ENCODE measurements around the gene PLEKHH3. TPM values are rescaled to one million over a fixed set of nuclear protein-coding genes. Genes with fewer than 3 reads are reported as not detected.

The PLEKHH3 gene
- total RNA-seq, 2 experiments from 2014 or later, result 0.62 to 0.77 TPM

DNA sequence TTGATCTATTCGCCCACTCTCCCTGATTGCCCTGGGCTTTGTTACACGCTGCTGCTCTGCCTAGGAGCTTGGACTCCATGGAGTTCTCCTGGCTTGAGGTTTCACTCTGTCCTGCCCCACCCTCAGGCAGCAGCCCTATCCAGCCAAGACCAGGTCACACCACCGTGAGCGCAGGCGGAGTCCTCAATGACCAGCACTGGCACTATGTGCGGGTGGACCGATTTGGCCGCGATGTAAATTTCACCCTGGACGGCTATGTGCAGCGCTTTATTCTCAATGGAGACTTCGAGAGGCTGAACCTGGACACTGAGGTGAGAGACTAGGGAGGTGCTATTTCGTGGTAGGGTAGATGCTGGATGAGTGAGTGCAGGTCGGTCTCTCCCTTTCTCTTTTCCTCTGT, 9.0 kb upstream of the PLEKHH3 start:
- no peak overlapping the region for H3K27ac Mint-ChIP-seq
- no peaks in the 10 kb centered on the region for H3K9me3 Mint-ChIP-seq
- CTCF ChIA-PET, result interaction anchor here (0.7 kb wide), 1 partner anchor 74 kb away, joined by 3 read pairs; no protein-coding TSS in a partner anchor
- H3K27me3 Mint-ChIP-seq (ENCODE audit: low read depth), result peaks cover 33% of the 10 kb centered on the region
- no peak for DNase-seq
- H3K36me3 Mint-ChIP-seq (ENCODE audit: low read depth), result no peaks in the 10 kb centered on the region
- H3K4me3 Mint-ChIP-seq, result no peak overlapping the region
- H3K4me1 Mint-ChIP-seq (ENCODE audit: low read depth), result peaks cover 25% of the 10 kb centered on the region
- intact Hi-C loops (cut with micrococcal nuclease), result no loop called here

DNA sequence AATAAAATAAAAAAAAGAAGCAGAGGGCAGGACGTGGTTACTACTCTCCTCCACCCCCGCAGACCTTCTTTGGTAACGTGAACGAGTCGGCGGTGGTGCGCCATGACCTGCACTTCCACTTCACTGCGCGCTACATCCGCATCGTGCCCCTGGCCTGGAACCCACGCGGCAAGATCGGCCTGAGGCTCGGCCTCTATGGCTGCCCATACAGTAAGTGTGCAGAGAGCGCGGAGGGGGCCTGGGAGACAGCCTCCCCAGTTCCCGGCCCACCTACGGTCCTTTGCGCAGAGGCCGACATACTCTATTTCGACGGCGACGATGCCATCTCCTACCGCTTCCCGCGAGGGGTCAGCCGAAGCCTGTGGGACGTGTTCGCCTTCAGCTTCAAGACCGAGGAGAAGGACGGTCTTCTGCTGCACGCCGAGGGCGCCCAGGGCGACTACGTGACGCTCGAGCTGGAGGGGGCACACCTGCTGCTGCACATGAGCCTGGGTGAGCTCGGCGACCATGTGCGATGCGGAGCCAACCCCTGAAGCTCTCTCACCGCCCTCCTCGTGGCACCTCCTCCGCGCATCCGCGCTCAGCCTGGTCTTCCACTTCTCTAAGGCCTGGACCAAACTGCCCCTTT, 8.2 kb upstream of the PLEKHH3 start:
- Mint-ChIP-seq H3K4me1 (ENCODE audit: low read depth) (peaks cover 26% of the 10 kb centered on the region), H3K4me3 (no peak overlapping the region), H3K27me3 (ENCODE audit: low read depth) (peaks cover 37% of the 10 kb centered on the region), H3K36me3 (ENCODE audit: low read depth) (no peaks in the 10 kb centered on the region), H3K9me3 (no peaks in the 10 kb centered on the region), H3K27ac (no peak overlapping the region)
- intact Hi-C loops (cut with micrococcal nuclease), result no loop called here
- CTCF ChIA-PET, result interaction anchor here (0.7 kb wide), 1 partner anchor 74 kb away, joined by 3 read pairs; no protein-coding TSS in a partner anchor
- no peak for DNase-seq

DNA sequence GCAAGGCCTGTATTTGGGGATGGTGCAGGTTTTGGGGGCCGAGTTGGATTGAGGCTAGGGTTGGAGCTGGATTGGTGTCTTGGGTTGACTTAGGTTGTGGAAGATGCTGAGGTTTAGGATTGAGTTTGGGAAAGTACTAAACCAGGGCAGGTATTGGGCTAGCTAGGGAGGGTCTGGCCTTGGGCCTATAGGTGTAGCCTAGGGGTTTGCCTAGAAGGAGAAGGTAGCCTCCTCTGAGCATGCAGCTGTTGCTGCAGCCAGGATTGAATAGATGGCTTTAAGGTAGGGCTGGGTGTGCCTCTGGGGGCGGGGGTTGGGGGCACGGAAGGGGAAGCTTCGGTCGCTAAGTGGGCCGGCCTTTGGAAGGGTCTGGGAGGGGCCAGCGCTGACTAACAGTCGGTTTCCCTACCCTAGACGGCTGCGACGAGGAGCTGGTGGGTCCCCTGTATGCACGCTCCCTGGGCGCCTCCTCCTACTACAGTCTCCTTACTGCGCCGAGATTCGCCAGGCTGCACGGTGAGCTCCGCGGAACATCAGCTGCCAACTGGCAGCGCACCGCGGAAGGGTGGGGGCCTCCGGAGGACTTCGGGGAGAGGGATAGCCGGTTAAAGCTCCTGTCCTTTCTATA, 6.7 kb upstream of the PLEKHH3 start:
- H3K27me3 Mint-ChIP-seq (ENCODE audit: low read depth), result peaks cover 40% of the 10 kb centered on the region
- CTCF ChIA-PET, result interaction anchor here (0.5 to 1.9 kb wide), 3 partner anchors 14 to 106 kb away, joined by 3 to 9 read pairs (median 4); partner anchors contain the start of gene PSMC3IP
- H3K36me3 Mint-ChIP-seq (ENCODE audit: low read depth), result no peaks in the 10 kb centered on the region
- intact Hi-C loops (cut with micrococcal nuclease), result no loop called here
- no peaks in the 10 kb centered on the region for H3K9me3 Mint-ChIP-seq
- H3K4me1 Mint-ChIP-seq (ENCODE audit: low read depth), result peaks cover 37% of the 10 kb centered on the region
- peak overlapping the region; percentile 22 for H3K4me3 Mint-ChIP-seq
- peak; percentile 24 for DNase-seq
- H3K27ac Mint-ChIP-seq, result no peak overlapping the region

DNA sequence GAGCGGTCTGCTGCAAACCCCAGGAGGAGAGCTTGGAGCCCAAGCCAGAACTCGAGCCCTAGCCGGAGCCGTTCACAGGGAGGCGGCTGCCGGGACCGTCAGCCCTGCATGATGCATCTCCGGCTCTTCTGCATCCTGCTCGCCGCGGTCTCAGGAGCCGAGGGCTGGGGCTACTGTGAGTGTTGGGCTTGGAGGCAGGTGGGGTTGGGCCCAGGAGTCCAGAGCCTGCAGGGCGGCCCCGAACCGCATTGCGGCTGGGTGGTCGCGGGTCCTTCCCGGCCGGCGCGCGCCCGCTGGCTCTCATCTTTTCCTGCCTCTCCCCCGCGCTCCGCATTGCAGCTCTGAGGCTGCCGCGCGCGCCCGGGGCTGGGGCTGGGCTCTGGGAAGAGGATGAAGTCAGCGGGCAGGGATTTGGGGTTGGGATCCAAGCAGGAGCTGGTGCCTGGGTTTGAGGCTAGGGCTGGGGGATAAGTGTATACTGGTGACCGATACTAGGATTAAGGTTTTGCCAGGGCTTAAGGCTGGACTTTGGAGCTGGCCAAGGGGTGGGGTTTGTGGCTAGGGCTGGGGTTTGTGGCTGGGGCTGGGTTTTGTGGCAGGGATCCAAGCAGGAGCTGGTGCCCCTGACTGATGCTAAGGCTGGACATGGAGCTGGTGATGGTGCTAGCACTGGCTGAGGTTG, 6.1 kb upstream of the PLEKHH3 start:
- H3K36me3 Mint-ChIP-seq (ENCODE audit: low read depth), result no peaks in the 10 kb centered on the region
- no peaks in the 10 kb centered on the region for H3K9me3 Mint-ChIP-seq
- H3K4me3 Mint-ChIP-seq, result peak overlapping the region; percentile 67
- H3K4me1 Mint-ChIP-seq (ENCODE audit: low read depth), result peaks cover 40% of the 10 kb centered on the region
- peak; percentile 54 for DNase-seq
- CTCF ChIA-PET, result interaction anchor here (0.5 to 1.9 kb wide), 3 partner anchors 14 to 105 kb away, joined by 3 to 9 read pairs (median 4); partner anchors contain the start of gene PSMC3IP
- H3K27me3 Mint-ChIP-seq (ENCODE audit: low read depth), result peaks cover 40% of the 10 kb centered on the region
- H3K27ac Mint-ChIP-seq, result no peak overlapping the region
- intact Hi-C loops (cut with micrococcal nuclease), result no loop called here

- peak; percentile 39 for DNase-seq
- intact Hi-C loops (cut with micrococcal nuclease), result no loop called here
- no peaks in the 10 kb centered on the region for H3K9me3 Mint-ChIP-seq
- H3K36me3 Mint-ChIP-seq (ENCODE audit: low read depth), result no peaks in the 10 kb centered on the region
- peak within 1 kb of the TSS; percentile 67 for H3K4me3 Mint-ChIP-seq
- peaks cover 47% of the 10 kb centered on the region for H3K4me1 Mint-ChIP-seq (ENCODE audit: low read depth)
- CTCF ChIA-PET, result interaction anchor here (1.9 kb wide), 1 partner anchor 104 kb away, joined by 9 read pairs; the partner anchor contains the start of gene PSMC3IP
- peaks cover 40% of the 10 kb centered on the region for H3K27me3 Mint-ChIP-seq (ENCODE audit: low read depth)
- H3K27ac Mint-ChIP-seq, result no peak within 1 kb of the TSS
These were observed 5.4 kb upstream of the PLEKHH3 start, which contains the start of gene CNTNAP1 for GRCh38 chr17:42681976-42682721. Gene CNTNAP1 (plus strand): TSS chr17:42682531. CDS start chr17:42682830, 299 bp downstream.

- H3K9me3 Mint-ChIP-seq, result no peaks in the 10 kb centered on the region
- intact Hi-C loops (cut with micrococcal nuclease), result no loop called here
- peaks cover 48% of the 10 kb centered on the region for H3K27me3 Mint-ChIP-seq (ENCODE audit: low read depth)
- H3K36me3 Mint-ChIP-seq (ENCODE audit: low read depth), result no peaks in the 10 kb centered on the region
- CTCF ChIA-PET, result interaction anchor here (0.7 to 3.2 kb wide), 13 partner anchors 8 to 347 kb away, joined by 3 to 33 read pairs (median 3); partner anchors contain the start of genes PSMC3IP, RETREG3, TUBG1 and TUBG2
- H3K4me3 Mint-ChIP-seq, result no peak overlapping the region
- peaks cover 55% of the 10 kb centered on the region for H3K4me1 Mint-ChIP-seq (ENCODE audit: low read depth)
- DNase-seq, result no peak
- no peak overlapping the region for H3K27ac Mint-ChIP-seq
These were observed 3.6 kb upstream of the PLEKHH3 start for GRCh38 chr17:42680331-42680808.

- H3K36me3 Mint-ChIP-seq (ENCODE audit: low read depth), result no peaks in the 10 kb centered on the region
- peaks cover 58% of the 10 kb centered on the region for H3K4me1 Mint-ChIP-seq (ENCODE audit: low read depth)
- H3K9me3 Mint-ChIP-seq, result no peaks in the 10 kb centered on the region
- H3K4me3 Mint-ChIP-seq, result peak overlapping the region; percentile 63
- intact Hi-C loops (cut with micrococcal nuclease), result loop anchor here (1.0 to 10.0 kb wide), 11 partner anchors 25 to 761 kb away; partner anchors contain the start of genes ACLY, BECN1, CAVIN1 and DHX58
- H3K27me3 Mint-ChIP-seq (ENCODE audit: low read depth), result peaks cover 54% of the 10 kb centered on the region
- peak overlapping the region; percentile 70 for H3K27ac Mint-ChIP-seq
- DNase-seq, result peak; percentile 68
- CTCF ChIA-PET, result interaction anchor here (0.5 to 3.2 kb wide), 16 partner anchors 7 to 347 kb away, joined by 3 to 33 read pairs (median 3); partner anchors contain the start of genes PSMC3IP, RETREG3, TUBG1 and TUBG2
These were observed 2.9 kb upstream of the PLEKHH3 start for GRCh38 chr17:42679492-42680330.

- Mint-ChIP-seq H3K27me3 (ENCODE audit: low read depth) (peaks cover 56% of the 10 kb centered on the region), H3K4me1 (ENCODE audit: low read depth) (peaks cover 65% of the 10 kb centered on the region), H3K9me3 (no peaks in the 10 kb centered on the region), H3K27ac (peak overlapping the region; percentile 69), H3K4me3 (peak overlapping the region; percentile 88), H3K36me3 (ENCODE audit: low read depth) (no peaks in the 10 kb centered on the region)
- intact Hi-C loops (cut with micrococcal nuclease), result loop anchor here (1.0 to 10.0 kb wide), 12 partner anchors 26 to 760 kb away; partner anchors contain the start of genes ACLY, BECN1, CAVIN1 and DHX58
- DNase-seq, result peak; percentile 58
- CTCF ChIA-PET, result interaction anchor here (0.5 to 3.2 kb wide), 11 partner anchors 8 to 114 kb away, joined by 3 to 33 read pairs (median 3); partner anchors contain the start of genes PSMC3IP, RETREG3, TUBG1 and TUBG2
These were observed 2.2 kb upstream of the PLEKHH3 start for GRCh38 chr17:42678951-42679491.

DNA sequence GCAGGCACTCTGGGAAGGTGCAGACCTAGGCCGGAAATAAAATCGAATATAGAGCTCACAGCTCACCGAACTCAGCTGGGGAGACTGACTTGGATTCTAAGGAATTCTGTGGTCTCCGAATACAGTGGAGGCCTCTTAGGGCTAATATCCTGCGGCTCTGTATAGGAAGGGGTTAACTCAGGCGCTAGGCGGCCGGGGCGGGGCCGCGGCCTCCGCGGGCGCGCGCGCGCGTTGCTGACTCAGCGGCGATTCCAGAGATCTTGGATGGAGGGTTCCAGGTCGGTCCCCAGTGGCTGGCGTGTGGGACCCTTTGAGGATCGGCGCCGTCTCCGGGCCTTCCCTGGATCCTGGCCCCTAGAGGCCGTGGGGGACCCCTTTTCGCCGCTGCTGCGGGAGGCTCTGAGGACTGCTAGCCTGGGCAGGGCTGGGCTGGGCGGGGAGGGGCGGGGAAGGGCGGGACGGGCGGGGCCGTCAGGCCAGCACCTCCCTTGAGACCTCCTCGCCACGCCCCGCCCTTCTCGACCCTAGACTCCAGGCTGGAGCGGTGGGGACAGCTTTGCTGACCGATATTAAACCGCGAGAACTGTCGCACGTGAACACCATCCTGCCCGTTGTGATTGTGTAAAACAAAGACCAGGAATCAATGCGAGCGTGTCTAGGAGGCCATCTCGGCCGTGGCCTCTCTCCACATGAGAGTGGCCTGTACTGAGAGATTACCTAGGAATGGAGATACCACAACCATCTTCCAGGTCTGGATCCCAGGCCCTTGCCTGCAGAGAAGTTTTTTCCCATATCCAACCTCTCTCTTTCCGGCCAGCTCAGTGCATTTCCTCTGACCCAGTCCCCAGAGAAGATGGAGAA, 1.4 kb upstream of the PLEKHH3 start:
- peak overlapping the region; percentile 77 for H3K27ac Mint-ChIP-seq
- CTCF ChIA-PET, result interaction anchor here (0.5 to 3.2 kb wide), 10 partner anchors 7 to 748 kb away, joined by 3 to 33 read pairs (median 4); partner anchors contain the start of genes NAGLU, ODAD4, PSMC3IP and RETREG3
- peaks cover 58% of the 10 kb centered on the region for H3K4me1 Mint-ChIP-seq (ENCODE audit: low read depth)
- peaks cover 50% of the 10 kb centered on the region for H3K27me3 Mint-ChIP-seq (ENCODE audit: low read depth)
- H3K4me3 Mint-ChIP-seq, result peak overlapping the region; percentile 88
- peak; percentile 78 for DNase-seq
- H3K9me3 Mint-ChIP-seq, result no peaks in the 10 kb centered on the region
- intact Hi-C loops (cut with micrococcal nuclease), result loop anchor here (1.0 to 10.0 kb wide), 10 partner anchors 27 to 759 kb away; partner anchors contain the start of genes ACLY, CAVIN1, DHX58 and EZH1
- no peaks in the 10 kb centered on the region for H3K36me3 Mint-ChIP-seq (ENCODE audit: low read depth)

Data from activated naive CD4-positive, alpha-beta T cell treated with anti-CD3 and anti-CD28 coated beads for 36 hours (primary cell).